Ishikawa (cell line): ENCODE results near the gene ATG7.

Source experiments
- CEBPB ChIP-seq: IDR thresholded peaks from 2 replicates; pipeline ENCODE4 v1.6.1; 2012
- CREB1 ChIP-seq: IDR thresholded peaks from 2 replicates; pipeline ENCODE4 v1.6.1; 2012; ENCODE audit warnings: low read depth
- EGR1 ChIP-seq: IDR thresholded peaks from 2 replicates; pipeline ENCODE4 v1.6.1; 2012
- EP300 ChIP-seq: IDR thresholded peaks from 2 replicates; pipeline ENCODE4 v1.6.1; 2012; ENCODE audit warnings: borderline replicate concordance
- FOXM1 ChIP-seq: IDR thresholded peaks from 2 replicates; pipeline ENCODE4 v1.6.1; 2012; ENCODE audit warnings: low read depth, borderline replicate concordance
- NFIC ChIP-seq: IDR thresholded peaks from 2 replicates; pipeline ENCODE4 v1.6.1; 2012
- RAD21 ChIP-seq: IDR thresholded peaks from 2 replicates; pipeline ENCODE4 v1.6.1; 2012; ENCODE audit warnings: low read depth
- REST ChIP-seq: IDR thresholded peaks from 2 replicates; pipeline ENCODE4 v1.6.1; 2012; ENCODE audit warnings: low read depth, mild to moderate bottlenecking
- TAF1 ChIP-seq: IDR thresholded peaks from 2 replicates; pipeline ENCODE4 v1.6.1; 2012; ENCODE audit warnings: low read depth, mild to moderate bottlenecking
- TCF12 ChIP-seq: IDR thresholded peaks from 2 replicates; pipeline ENCODE4 v1.6.1; 2012; ENCODE audit warnings: low read depth
- TEAD4 ChIP-seq: IDR thresholded peaks from 2 replicates; pipeline ENCODE4 v1.6.1; 2012
- USF1 ChIP-seq: IDR thresholded peaks from 2 replicates; pipeline ENCODE4 v1.6.1; 2012
- YY1 ChIP-seq: IDR thresholded peaks from 2 replicates; pipeline ENCODE4 v1.6.1; 2012; ENCODE audit warnings: low read depth
- ZBTB7A ChIP-seq: IDR thresholded peaks from 2 replicates; pipeline ENCODE4 v1.6.1; 2012; ENCODE audit warnings: low read depth
- TF ChIP-seq, protein P1 (sequence below): IDR thresholded peaks from 2 replicates; pipeline ENCODE4 v1.6.1; 2012

ATG7 gene

GRCh38 chr3:11569156-11569741 is 297.1 kb downstream of the ATG7 start:
- TF ChIP-seq TAF1 (no peak), EP300 (no peak), CREB1 (no peak), USF1 (no peak), EGR1 (no peak), TEAD4 (no peak)

GRCh38 chr3:11570251-11570650 is 298.1 kb downstream of the ATG7 start:
- TF ChIP-seq EGR1, result no peak
- no peak for TF ChIP-seq TEAD4
- no peak for TF ChIP-seq TAF1
- TF ChIP-seq, protein P1, sequence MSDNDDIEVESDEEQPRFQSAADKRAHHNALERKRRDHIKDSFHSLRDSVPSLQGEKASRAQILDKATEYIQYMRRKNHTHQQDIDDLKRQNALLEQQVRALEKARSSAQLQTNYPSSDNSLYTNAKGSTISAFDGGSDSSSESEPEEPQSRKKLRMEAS, result no peak
- no peak for TF ChIP-seq TCF12
- no peak for TF ChIP-seq USF1
- no peak for TF ChIP-seq ZBTB7A

DNA sequence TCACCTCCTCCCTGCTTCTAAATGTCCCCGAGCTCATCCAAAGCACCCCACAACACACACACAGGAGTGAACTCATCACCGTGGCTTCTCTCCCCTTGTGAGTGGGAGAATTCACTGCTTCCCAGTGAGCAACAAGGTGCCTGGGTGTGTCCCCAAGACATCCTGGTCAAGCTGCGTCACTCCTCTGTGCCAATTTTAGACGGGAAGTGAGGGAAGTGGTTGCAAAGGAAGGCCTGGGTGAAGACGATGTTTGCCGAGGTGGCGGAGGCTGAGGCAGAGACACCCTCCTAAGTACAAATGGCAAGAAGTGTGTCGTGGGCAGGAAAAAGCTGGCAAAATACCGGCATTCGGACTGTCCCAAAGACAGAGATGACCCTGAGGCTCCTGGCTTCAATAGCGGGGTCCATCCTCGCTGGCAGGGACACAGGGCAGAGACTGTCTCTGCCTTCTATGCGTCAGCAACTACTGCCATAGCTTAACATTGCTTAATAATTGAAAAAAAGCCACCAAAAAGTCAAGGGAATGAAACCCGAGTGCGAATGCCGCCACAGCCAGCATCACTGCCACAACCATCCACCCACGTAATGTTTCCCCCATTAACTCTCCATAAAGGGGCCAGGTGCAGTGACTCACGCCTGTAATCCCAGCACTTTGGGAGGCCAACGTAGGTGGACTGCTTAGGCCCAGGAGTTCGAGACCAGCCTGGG is 298.7 kb downstream of the ATG7 start:
- TF ChIP-seq TAF1, result no peak
- TF ChIP-seq, protein P1, result no peak
- TF ChIP-seq TEAD4, result no peak
- TF ChIP-seq EGR1, result no peak
- no peak for TF ChIP-seq YY1

DNA sequence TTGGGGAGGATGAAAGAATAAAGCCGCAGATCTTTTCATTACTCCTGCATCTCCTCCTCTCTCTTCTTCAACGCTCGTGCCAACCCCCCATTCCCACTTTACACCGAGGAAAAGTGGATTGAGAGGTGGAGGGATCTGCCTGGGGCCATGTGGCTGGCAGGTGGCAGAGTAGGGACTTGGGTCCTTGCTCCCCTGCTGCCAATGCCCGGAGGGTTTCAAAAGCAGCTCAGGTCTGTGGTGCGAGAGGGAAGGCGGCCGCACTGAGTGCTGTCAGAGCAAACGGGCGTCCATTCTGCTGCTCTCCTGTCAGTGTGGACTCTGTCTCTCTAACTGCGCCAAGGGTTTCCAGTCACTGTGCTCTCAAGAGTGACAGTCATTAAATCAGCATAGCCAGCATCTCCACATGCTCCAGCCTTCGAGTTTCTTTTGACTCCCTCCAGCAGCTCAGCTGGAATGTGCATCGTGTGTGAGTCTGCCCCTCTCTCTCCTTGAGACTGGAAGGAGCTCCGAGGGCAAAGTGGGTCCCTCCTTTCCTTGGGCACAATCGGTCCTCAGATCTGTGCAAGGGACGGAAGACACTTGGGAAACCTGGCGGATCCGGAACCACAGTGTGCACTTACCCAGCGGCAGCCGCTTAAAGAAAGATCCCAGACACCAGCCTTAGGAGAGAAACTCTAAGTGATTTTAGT is 302.9 kb downstream of the ATG7 start:
- TF ChIP-seq EGR1 (no peak), CREB1 (no peak), RAD21 (no peak), REST (no peak), EP300 (no peak), TEAD4 (no peak), NFIC (no peak), CEBPB (no peak), USF1 (no peak), YY1 (no peak), FOXM1 (no peak), TCF12 (no peak)
- TF ChIP-seq, protein P1, result no peak

- TF ChIP-seq USF1 (no peak), EP300 (no peak), RAD21 (no peak), TCF12 (no peak), FOXM1 (no peak), TEAD4 (no peak), CEBPB (no peak), ZBTB7A (no peak), CREB1 (no peak), REST (no peak), YY1 (no peak), TAF1 (no peak), NFIC (no peak), EGR1 (no peak)
- TF ChIP-seq, protein P1, result no peak
Measured at GRCh38 chr3:11575677-11576076, 303.5 kb downstream of the ATG7 start.
